ENCODE results near the gene GAREM1.

The GAREM1 gene

DNA sequence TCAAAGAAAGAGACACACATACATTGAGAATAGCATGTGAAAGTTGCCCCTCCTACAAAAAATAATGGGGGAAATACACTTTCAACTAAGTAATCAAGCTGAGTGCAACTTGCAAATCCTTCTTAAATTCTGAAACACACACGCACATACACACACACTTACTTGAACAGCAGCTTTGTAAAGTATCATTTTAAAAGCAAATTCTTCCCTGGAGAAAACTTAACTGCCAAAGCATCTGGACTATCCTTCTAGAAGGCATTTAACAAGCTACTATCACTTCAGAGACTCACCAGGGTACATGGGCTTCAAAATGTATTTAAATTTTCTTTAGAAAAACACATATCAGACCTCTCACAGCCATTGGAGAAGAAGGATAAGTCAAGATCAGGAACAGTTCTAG is 15.3 kb downstream of the GAREM1 start:
- DNase-seq, result no peak

DNA sequence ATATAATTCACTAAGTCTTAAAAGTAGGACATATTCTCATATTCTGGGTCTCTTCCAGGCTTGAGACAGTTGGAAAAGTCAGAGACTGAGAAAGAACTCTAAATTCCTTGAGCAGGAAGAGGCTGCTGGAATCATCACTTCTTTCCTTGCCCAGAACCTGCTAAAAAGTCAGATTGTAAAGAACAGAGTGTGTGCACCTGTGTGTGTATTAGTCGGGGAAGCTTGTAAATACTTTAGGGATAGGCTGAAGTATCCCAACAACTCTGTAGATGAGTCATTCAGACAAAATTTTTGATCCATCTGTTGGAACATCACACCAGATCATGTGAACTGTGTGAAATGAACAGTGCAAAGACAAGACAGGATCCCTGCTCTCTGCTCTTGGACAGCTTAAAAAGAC is 16.1 kb downstream of the GAREM1 start:
- no peak for DNase-seq

DNA sequence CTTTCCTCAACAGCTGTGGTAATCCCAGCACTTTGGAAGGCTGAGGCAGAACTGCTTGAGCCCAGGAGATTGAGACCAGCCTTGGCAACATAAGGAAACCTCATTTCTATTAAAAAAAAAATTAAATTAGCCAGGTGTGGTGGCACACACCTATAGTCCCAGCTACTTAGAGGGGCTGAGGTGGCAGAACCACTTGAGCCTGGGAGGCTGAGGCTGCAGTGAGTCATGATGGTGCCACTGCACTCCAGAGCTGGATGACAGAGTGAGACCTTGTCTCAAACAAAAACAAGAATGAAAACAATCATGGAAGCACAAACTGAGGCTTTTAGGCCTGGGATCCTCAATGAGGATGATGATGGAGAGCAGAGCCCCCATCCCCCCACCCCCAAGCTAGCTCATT is 19.8 kb downstream of the GAREM1 start:
- no peak for DNase-seq

DNA sequence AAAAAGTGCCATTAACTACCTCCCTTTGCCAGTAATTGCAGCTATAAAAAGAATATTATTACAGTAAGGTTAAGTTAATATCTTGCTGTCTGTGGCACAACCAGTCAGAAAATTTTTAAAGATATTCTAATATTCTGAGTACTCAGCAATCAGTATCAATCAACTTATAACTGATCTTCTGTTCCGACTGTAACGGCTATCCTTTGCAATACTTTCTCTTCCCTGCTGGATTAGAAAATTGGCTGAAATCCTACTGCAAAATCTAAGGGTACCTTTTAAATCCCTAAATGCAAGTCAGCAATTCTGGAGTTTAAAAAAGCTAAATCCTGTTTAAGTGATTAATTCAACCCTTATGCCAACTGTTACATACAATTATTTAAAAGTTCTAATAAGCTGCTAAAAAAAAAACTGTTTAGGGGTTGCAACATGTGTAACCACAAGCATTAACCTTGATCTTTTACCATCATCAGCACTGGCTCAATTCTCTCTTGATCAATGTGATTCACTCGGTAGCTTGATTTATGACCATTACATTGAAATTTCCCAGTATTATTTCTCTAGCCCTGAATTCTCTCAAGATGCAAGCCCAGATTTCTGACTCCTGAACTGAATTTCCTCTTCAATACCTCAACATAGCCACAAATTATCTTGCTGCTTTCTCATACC is 20.5 kb downstream of the GAREM1 start:
- no peak for DNase-seq

DNA sequence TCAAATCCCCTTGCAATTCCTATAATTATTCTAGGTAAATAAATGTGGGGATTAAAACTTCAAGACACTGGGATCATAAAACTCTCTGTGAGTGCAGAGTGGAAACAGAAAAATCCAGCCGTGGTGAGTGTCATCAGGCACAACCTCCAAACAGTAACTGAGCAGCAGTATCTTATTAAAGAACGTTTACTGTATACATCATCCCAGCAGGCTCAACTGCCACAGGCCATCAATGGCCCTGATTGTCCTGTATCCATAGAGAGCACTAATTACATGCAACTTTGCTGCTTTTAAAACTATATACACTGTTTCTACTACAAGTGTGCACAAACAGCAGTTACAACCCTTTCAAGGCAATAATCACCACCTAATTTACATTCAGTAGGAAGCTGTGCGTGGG is 23.9 kb downstream of the GAREM1 start:
- DNase-seq, result no peak

DNA sequence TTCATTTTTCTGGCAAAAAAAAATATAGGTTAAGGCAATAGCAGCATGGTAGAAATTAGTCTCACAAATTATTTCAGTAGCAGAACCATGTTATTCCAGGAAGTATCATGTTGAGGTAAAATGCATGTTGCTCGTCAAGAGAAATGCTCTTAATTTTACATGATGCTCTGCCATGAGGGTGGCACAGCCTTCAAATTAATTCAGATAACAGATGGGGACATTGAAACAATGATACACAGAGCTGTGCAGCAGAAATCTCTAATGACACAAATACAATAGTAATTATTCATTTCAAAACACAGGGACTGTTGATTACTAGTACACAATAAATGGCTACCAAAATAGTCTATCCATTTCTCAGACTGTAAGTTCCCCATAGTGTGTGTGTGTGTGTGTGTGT is 24.8 kb downstream of the GAREM1 start:
- DNase-seq, result no peak

DNA sequence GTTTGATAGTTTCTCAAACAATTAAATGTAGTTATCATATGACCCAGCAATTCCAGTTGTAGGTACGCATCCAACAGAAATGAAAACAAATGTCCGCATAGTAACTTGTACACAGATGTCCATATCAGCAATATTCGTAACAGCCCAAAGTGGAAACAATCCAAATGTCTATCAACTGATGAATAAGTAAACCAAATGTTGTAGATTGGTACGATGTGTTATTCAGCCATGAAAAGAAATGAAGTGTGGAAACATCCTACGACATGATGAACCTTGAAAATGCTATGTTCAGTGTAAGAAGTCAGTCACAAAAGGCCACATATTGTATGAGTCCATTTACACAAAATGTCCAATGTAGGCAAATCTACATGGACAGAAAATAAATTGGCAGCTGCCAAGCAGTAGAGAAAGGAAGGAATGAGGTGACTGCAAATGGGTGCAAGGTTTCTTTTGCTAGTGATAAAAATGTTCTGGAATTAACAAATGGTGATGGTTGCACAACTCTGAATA is 26.9 kb downstream of the GAREM1 start:
- DNase-seq, result no peak

DNA sequence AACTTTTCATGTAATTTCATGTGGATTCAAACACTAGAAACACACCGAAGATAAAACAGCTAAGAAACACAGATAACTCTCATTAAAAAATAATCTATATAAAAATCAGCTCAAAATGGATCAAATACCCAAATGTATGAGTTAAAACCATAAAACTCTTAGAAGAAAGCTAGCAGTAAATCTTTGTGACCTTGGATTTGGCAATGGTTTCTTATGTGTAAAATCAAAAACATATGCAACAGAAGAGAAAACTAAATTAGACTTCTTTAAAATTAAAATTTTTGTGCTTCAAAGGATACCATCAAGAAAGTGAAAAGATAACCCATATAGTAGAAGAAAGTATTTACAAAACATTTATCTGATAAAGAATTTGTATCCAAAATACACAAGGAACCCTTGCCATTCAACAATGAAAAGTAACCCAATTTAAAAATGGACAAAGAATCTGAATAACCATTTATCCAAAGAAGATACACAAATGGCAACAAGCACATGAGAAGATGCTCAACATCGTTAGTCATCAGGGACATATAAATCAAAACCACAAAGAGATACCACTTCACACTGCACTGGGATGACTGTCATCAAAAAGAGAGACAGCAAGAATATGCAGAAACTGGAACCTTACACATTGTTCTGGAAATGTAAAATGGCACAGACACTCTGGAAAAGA is 27.5 kb downstream of the GAREM1 start:
- no peak for DNase-seq

DNA sequence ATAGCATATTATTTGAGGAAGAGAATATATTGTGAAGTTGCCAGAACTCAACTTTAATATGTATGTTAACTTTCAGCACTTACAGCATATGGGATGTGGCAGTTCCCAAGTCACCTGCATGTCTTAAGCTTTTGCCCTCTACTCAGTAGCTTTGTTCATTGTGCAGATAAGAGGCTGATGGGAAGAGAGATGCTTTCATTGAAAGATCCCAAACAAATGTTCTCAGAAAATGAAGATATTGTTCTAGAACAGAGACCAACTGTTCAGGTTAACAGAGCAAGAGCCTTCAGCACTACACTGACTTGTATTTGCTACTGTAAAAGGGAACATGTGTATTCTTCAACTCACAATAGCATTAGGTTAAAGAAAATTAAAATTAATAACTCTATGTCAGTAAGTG is 28.1 kb downstream of the GAREM1 start:
- no peak for DNase-seq

DNA sequence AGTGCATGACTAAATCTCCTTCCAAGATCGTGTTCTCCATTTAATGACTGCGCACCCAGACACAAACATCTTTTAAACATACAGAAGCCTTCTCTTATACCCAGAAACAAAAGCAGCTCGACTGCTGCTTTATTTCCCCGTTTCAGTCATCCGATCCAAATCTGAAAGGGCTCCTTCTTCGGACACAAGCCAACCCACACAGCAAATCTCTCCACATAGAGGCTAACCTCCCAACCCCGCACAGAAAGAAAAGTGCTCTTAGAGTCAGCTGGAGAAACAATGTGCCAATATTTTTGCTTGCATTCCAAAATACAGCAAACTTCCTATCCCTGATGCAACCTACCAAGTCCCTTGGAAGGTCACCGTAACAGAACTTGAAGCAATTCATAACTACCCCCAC is 29.1 kb downstream of the GAREM1 start:
- DNase-seq, result no peak

DNA sequence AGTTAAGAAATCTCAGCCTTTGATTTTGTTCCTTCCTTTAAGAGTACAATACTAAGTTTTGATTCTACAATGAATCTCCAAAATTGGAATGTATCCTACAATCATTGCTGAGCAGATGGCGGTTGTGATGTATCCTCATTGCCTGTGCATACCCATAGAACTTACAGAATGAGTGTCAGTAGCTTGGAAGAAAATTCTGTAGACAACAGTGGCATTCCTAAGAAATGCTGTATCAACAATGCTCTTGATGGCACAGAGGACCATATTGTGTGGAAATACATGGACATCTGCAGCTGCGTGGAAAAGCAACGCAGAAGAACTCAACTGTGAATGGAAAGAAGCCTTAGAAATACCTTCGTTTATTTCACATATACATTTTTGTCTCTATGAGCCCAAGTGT is 30.2 kb downstream of the GAREM1 start:
- no peak for DNase-seq

DNA sequence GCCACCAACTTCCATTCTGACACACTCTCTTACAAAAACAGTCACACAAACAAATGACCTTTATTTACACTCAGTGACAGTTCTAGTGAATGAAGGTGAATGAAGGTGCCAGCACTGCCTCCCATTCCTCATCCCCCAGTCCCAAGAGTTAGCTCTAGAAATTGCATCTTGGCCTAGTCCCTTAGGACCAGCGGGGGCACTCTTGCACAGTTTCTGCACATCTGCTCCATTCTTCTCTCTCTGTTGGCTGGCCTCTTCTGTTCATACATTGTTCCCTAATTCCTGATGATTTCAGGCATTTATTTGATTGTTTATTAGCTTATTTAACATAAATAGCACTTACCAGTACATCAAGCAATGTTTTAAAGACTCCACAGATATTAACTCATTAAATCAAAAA is 30.9 kb downstream of the GAREM1 start:
- no peak for DNase-seq

DNA sequence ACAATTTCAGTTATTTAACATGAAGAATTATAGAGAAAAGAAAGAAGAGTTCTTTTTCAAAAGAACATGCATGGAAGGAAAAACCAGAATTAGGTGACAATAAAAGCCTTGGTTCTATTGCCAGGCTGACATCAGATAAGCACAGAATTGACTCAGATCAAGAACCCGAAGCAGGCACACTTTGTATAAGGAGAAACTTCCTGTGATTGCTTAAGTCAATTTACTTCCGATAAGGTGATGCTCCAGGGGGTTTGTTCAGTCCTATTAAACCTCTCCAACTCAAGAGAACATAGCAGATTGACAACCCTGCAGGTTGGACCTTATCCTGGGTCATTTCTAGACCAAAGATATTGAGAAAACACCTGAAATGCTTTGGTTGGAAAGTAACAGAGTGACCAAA is 31.4 kb downstream of the GAREM1 start:
- no peak for DNase-seq

DNA sequence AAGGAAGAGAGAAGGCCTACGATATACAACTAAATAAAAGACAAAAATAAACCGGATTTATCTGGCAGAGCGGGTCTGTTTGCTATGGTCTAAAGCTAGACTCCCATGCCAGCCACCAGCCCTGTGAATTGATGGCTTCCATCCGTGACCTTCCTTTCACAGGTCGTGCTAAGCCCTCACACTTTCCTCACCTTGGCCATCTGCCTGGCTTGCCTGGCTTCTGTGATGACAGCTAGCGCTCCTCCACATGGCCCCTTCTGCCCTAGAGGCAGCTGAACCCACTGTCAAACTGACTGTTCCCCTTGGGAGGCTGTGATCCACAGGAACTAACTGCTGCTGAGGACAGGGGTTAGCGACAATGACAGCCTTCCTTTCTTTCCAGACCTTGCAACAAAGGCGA is 32.5 kb downstream of the GAREM1 start:
- DNase-seq, result no peak

DNA sequence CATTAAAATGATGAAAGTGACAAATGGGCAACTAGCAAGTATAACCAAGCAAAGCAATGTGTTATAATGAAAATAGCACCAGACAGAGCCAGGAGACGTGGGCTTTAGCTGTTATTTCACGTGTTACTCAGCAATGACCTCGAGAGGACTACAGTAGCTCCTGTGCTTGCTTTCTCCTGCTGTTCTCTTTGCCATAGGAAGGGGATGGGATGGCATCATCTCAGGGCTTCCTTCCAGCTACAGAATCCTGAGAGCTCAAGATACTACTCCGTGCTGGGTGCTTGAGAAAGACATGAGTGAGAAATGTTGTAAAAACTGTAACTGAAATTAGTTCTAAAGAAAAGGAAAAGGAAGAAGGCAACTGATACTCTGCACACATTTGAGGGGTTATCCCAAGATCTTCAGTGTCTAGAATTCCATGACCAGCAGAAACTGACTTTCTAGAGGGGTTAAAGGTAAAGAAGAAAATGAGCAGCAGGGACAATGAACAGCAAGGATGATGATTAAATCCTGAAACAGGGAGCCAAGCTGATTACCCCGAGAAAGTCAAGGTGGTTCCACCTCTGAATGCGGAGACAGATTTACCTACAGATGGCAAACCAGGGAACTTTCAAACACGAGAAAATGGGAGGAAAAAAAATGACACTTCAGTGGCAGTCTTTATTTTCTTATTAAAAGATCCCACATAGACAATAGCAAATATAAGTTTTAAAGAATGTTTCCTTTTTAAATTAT is 33.4 kb downstream of the GAREM1 start:
- no peak for DNase-seq

DNA sequence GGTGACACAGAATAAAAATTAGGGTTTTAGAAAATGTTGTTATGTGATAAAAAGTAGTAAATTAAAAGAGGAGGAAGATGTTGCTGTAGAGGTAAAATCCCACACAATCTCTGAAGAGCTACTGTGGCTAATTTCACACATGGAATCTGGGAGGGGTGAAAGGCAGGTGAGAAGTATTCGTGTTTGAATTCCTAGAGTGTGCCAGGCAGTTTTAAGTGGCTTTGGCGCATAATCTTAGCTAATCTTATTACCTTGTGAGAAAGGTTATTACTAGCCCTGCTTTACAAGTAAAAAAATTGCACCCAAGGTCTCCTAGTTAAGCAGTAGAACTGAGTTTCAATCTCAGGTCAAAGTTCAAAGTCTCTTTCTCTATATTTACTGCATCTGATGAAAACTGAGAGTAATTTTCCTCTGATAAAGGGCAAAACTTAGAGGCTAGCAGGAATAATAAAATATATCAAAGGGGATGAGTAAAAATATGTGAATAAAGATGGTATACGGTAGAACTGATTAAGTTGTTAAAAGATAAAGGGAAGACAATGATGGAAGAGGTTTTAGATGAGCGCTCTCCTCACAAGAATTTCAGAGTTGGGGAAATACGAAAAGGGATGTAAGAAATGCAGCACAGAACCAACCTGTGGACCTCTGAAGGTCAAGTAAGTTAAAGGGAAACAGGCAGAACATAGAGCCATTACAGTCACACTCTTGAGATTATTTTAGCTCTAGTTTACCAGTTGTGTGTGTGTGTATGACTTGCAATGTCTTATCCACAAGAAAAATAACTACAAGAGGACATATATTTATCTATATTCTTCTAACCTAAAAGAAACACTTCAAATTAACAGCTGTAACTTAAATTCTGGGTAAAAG is 34.8 kb downstream of the GAREM1 start:
- DNase-seq, result no peak

DNA sequence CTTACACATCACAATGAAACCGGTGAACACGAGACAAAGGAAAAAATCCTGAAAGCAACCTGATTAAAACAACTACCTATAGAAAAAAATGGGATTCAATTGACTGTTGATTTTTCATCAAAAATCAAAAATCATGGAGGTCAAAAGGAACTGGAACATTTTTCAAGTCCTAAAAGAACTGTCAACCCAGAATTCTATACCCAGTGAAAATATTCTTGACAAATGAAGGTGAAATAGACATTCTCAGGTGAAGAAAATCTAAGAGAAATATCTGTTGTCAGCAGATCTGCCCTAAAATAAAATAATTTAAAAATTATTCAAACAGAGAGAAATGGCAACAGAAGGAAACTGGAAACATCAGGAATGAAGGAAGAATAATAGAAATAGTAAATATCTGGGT is 38.9 kb downstream of the GAREM1 start:
- no peak for DNase-seq

DNA sequence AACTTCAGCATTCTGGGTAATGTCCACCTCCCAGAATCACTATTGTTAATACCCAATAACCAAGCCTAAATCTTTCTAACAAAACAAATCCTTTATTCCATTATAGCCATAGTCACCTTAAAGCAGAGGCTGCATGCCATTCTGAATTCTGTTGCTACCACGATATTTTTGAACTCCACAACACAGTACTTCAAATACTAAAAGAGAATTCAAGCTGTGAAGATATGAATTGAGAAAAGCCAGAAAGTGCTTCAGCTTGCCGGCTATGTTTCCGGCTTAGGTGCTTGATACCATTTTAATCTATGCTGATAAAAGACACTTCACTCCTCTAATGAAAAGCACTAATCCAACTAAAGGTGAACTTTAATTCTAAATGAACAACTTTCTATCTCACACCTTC is 41.3 kb downstream of the GAREM1 start:
- no peak for DNase-seq

DNA sequence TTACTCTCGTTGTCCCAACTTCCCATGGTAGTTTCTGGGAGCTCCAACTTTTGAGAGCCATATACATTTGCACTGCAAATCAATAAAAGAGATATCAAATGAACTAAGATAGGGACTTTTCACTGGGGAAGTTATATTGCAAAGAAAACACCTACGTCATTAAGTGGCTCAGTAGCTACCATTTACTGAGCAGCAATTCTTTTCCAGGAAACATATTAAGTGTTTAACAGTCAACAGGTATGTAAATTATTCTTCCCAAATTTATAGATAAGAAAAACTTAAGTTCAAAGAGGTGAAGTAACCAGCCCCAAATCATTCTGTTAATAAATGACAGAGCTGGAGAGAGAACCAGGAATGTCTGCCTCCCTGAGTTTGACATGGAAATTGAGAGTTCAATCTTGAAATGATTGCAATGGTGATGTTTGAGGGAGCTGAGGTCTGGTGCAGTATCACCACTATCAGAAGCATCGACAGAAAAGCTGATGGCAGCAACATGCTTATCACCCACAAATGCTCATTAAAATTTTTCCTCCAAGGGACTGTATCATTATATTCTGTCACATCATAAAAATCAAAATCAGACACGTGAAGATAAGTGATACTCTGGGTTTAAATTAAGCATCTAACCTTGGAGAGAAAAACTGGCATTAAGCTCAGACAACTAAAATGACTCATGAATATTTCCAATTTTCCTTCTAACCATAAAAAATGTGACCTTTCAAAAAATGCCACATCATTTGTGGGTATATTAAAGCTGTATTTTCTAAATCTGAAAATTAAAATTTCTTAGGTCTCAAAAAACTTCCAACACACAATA is 43.4 kb downstream of the GAREM1 start:
- DNase-seq, result no peak

DNA sequence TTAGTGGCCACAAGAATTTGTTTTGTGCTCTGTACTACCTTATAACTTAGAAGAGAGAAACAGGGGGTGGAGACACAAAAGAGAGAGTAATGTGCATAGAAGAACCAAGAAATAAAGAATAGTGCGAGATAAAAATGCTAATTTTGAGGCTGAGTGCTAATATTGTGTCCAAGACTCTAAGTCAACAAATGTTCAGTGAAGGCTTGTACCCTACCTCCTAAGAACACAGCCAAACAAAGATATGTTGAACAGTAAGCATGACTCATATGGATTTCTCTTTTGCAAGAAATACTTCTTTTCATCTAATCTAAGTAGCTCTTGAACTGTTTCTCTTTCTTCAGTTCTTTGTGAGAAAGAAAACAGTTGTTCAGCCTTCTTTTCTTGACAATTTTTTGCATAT is 45.2 kb downstream of the GAREM1 start:
- DNase-seq, result no peak

DNA sequence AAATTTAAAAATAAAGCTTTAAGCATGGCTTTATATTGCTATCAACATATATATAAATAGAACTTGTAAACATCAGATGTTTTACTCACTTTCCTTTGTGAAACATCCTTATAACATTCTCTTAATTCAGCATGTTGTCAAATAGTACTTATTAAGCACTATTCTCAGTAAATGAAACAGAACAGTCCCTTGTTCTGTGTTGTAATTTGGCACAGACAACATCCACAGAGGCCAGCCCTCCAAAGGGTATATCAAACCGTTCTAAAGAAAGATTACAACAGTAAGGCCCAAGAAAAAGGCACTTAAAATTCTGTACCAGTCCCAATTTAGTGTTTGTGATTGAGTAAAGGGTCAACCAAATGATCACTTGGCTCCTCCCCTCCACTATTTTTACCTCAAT is 46.0 kb downstream of the GAREM1 start:
- DNase-seq, result no peak

Measured in stimulated activated CD4-positive, alpha-beta T cell treated with anti-CD3 and anti-CD28 coated beads, Interleukin-2, amount 100 ng/mL, for 48 hours (primary cell).